HepG2 (cell line): ENCODE measurements around the gene SH2D3C. TPM values are rescaled to one million over a fixed set of nuclear protein-coding genes. Genes with fewer than 3 reads are reported as not detected.

Source experiments
- BCLAF1 ChIP-seq: fragments of 450-650 bp; IDR thresholded peaks from 2 replicates; pipeline ENCODE4 v1.6.1; 2017; ENCODE audit warnings: mild to moderate bottlenecking
- ETV5 ChIP-seq: IDR thresholded peaks from 2 replicates; pipeline ENCODE4 v1.6.1; 2018; ENCODE audit warnings: missing biosample characterization, missing genetic modification reagents, inconsistent platforms, borderline replicate concordance
- HMGXB3 ChIP-seq: sonication (generic); formaldehyde crosslinking; IDR thresholded peaks from 2 replicates; pipeline ENCODE4 v1.4.0; 2020; ENCODE audit warnings: missing genetic modification reagents, borderline replicate concordance
- KDM5B ChIP-seq: sonication (generic); formaldehyde crosslinking; IDR thresholded peaks from 2 replicates; pipeline ENCODE4 v1.4.0; 2020; ENCODE audit warnings: missing genetic modification reagents, mild to moderate bottlenecking, borderline replicate concordance
- KLF11 ChIP-seq: IDR thresholded peaks from 2 replicates; pipeline ENCODE4 v1.6.1; 2016; ENCODE audit warnings: missing compliant biosample characterization
- KLF6 ChIP-seq: IDR thresholded peaks from 2 replicates; pipeline ENCODE4 v1.8.0; 2016; ENCODE audit warnings: missing biosample characterization, missing genetic modification reagents
- MXD4 ChIP-seq: IDR thresholded peaks from 2 replicates; pipeline ENCODE4 v1.6.1; 2016; ENCODE audit warnings: mild to moderate bottlenecking, missing biosample characterization, missing genetic modification reagents
- POGZ ChIP-seq: sonication (generic); formaldehyde crosslinking; IDR thresholded peaks from 2 replicates; pipeline ENCODE4 v1.4.0; 2020; ENCODE audit warnings: mild to moderate bottlenecking, missing genetic modification reagents
- SRSF1 ChIP-seq: fragments of 200-400 bp; formaldehyde crosslinking; optimal IDR thresholded peaks from 2 replicates; pipeline ENCODE3; 2017; ENCODE audit warnings: mild to moderate bottlenecking, low read depth, low read length, moderate library complexity
- ZKSCAN1 ChIP-seq: fragments of 150-350 bp; IDR thresholded peaks from 2 replicates; pipeline ENCODE4 v1.6.1; 2014; ENCODE audit warnings: low read length
- ZNF121 ChIP-seq: sonication (generic); formaldehyde crosslinking; IDR thresholded peaks from 2 replicates; pipeline ENCODE4 v1.5.0; 2020; ENCODE audit warnings: mild to moderate bottlenecking, missing genetic modification reagents
- ZNF563 ChIP-seq: sonication (generic); formaldehyde crosslinking; IDR thresholded peaks from 2 replicates; pipeline ENCODE4 v1.8.0; 2022; ENCODE audit warnings: mild to moderate bottlenecking, moderate library complexity, missing genetic modification reagents
- ZNF710 ChIP-seq: sonication (generic); formaldehyde crosslinking; IDR thresholded peaks from 2 replicates; pipeline ENCODE4 v1.5.0; 2020; ENCODE audit warnings: mild to moderate bottlenecking, missing genetic modification reagents, borderline replicate concordance
- polyA plus RNA-seq, 8 experiments: library from polyadenylated mRNA; depleted of rRNA in 3 of 8; stranded (reverse) in 7 of 8; unstranded in 1 of 8; fragments of >200 nt; fragmentation: Illumina TruSeq in 4 of 8; extraction: Trizol in 4 of 8; gene quantifications; 2 replicates each; pipeline versions ENCODE4 v1.2.1 to v1.2.3, GENCODE V29; 2011 to 2016; ENCODE audit warnings: low read depth in 4 of 8, missing spikeins in 1 of 8, mixed read lengths in 1 of 8; ENCODE audit not compliant: insufficient read depth in 1 of 8
- total RNA-seq, 5 experiments: library from RNA; depleted of rRNA; stranded (reverse); fragments of >200 nt; fragmentation: Illumina TruSeq; extraction: Trizol; gene quantifications; 2 replicates each; pipeline ENCODE4 v1.2.3, GENCODE V29; 2016; ENCODE audit warnings: low read depth in 1 of 5
- TF ChIP-seq, protein P1 (sequence below): IDR thresholded peaks from 2 replicates; pipeline ENCODE4 v1.6.1; 2016; ENCODE audit warnings: missing biosample characterization, missing genetic modification reagents, low read depth
- TF ChIP-seq, protein P2 (sequence below): sonication (generic); formaldehyde crosslinking; IDR thresholded peaks from 2 replicates; pipeline ENCODE4 v1.8.1; 2023; ENCODE audit warnings: mild to moderate bottlenecking, missing genetic modification reagents

The SH2D3C gene
- total and polyA plus RNA-seq, 2 of the 13 experiments (the other 11 are each of a cell fraction or from before 2014, with no cell fraction given), result not detected

GRCh38 chr9:127715470-127716337 is 62.8 kb downstream of the SH2D3C start, which contains the start of the genes PTRH1 and TTC16 (continued):
- TF ChIP-seq, protein P1, sequence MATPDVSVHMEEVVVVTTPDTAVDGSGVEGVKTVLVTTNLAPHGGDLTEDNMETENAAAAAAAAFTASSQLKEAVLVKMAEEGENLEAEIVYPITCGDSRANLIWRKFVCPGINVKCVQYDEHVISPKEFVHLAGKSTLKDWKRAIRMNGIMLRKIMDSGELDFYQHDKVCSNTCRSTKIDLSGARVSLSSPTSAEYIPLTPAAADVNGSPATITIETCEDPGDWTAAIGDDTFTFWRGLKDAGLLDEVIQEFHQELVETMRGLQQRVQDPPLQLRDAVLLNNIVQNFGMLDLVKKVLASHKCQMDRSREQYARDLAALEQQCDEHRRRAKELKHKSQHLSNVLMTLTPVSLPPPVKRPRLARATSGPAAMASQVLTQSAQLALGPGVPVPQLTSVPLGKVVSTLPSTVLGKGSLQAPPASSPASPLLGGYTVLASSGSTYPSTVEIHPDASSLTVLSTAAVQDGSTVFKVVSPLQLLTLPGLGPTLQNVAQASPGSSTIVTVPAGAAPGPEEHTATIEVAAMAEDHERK (CRISPR knock-in tag), result peak; percentile 76
- TF ChIP-seq ZNF121 (CRISPR knock-in tag) (no peak), POGZ (CRISPR knock-in tag) (0 out of 2 replicates have a peak, but pooled peaks have one; percentile 15), HMGXB3 (peak; percentile 98), KLF6 (CRISPR knock-in tag) (peak; percentile 13; the same call in 1 of the 2 replicates), ETV5 (CRISPR knock-in tag) (peak; percentile 51; the same call in 1 of the 2 replicates), ZKSCAN1 (0 out of 2 replicates have a peak, but pooled peaks have one; percentile 5), BCLAF1 (no peak), SRSF1 (no peak), KLF11 (CRISPR knock-in tag) (0 out of 2 replicates have a peak, but pooled peaks have one; percentile 23), ZNF710 (CRISPR knock-in tag) (peak; percentile 8; the same call in 1 of the 2 replicates), MXD4 (CRISPR knock-in tag) (peak; percentile 60; the same call in 1 of the 2 replicates), KDM5B (peak; percentile 33; the same call in 1 of the 2 replicates), ZNF563 (CRISPR knock-in tag) (no peak)
- TF ChIP-seq, protein P2, sequence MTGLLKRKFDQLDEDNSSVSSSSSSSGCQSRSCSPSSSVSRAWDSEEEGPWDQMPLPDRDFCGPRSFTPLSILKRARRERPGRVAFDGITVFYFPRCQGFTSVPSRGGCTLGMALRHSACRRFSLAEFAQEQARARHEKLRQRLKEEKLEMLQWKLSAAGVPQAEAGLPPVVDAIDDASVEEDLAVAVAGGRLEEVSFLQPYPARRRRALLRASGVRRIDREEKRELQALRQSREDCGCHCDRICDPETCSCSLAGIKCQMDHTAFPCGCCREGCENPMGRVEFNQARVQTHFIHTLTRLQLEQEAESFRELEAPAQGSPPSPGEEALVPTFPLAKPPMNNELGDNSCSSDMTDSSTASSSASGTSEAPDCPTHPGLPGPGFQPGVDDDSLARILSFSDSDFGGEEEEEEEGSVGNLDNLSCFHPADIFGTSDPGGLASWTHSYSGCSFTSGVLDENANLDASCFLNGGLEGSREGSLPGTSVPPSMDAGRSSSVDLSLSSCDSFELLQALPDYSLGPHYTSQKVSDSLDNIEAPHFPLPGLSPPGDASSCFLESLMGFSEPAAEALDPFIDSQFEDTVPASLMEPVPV (CRISPR knock-in tag), result no peak
